Transverse colon (tissue), 4 donors: ENCODE data around the gene SMIM11. TPM values are rescaled to one million over a fixed set of nuclear protein-coding genes. Genes with fewer than 3 reads are reported as not detected.

Experiments used
- DNase-seq: peaks from one replicate; pipeline ENCODE4 v3.0.0-alpha.2; 2019
- H3K27ac ChIP-seq, 4 donors: fragments of 200-600 bp; sonication (generic); 2 replicates each; pipeline ENCODE4 v1.5.1; 2016 to 2018; ENCODE audit warnings: inconsistent platforms in 4 of 4
- H3K27me3 ChIP-seq: fragments of 200-600 bp; sonication (generic); 2 replicates; pipeline ENCODE4 v1.5.1; 2017; ENCODE audit warnings: inconsistent platforms
- H3K36me3 ChIP-seq, 4 donors: fragments of 200-600 bp; sonication (generic); 2 replicates each; pipeline ENCODE4 v1.5.1; 2017 to 2019; ENCODE audit warnings: inconsistent platforms in 4 of 4
- H3K4me1 ChIP-seq, 4 donors: fragments of 200-600 bp; sonication (generic); 2 replicates each; pipeline ENCODE4 v1.5.1; 2017 to 2020; ENCODE audit warnings: inconsistent platforms in 4 of 4
- H3K4me3 ChIP-seq, 4 donors: fragments of 200-600 bp; sonication (generic); 1 replicate in 1 of 4; 2 replicates in 3 of 4; pipeline versions ENCODE4 v1.5.1 to v1.6.1; 2017 to 2019; ENCODE audit warnings: inconsistent platforms in 4 of 4
- H3K9me3 ChIP-seq, 2 donors: fragments of 200-600 bp; sonication (generic); 2 replicates each; pipeline ENCODE4 v1.5.1; 2017 to 2019; ENCODE audit warnings: inconsistent platforms in 2 of 2
- EP300 ChIP-seq: sonication (generic); formaldehyde crosslinking; IDR thresholded peaks from one replicate; pipeline ENCODE4 v1.6.1; 2017; ENCODE audit warnings: antibody characterized with exemption, low read depth
- POLR2A ChIP-seq: fragments of 450-650 bp; IDR thresholded peaks from one replicate; pipeline ENCODE4 v1.6.1; 2016; ENCODE audit warnings: antibody characterized with exemption, mild to moderate bottlenecking, moderate library complexity
- POLR2AphosphoS5 ChIP-seq, 3 donors: sonication (generic); formaldehyde crosslinking; IDR thresholded peaks; one replicate each; pipeline ENCODE4 v1.6.1; 2016; ENCODE audit warnings: antibody characterized with exemption in 3 of 3
- WGBS, 2 donors: methylation state at CpG; one replicate each; pipeline ENCODE4 v1.1.5; 2018; ENCODE audit warnings: low coverage in 1 of 2; 5-methylcytosine and 5-hydroxymethylcytosine counted together
- in situ Hi-C, 4 donors: fragments of 200-750 bp; cut with MboI; loops; one replicate each; pipeline versions ENCODE4 v1.15.0 to v1.15.1; 2017; ENCODE audit warnings: low sequenced_read_pairs in 3 of 4, low pct_ligation_motif_present in 1 of 4, low pct_unique_long_range_greater_than_20kb in 1 of 4
- intact Hi-C: fragments of 100-400 bp; cut with DNase I; formaldehyde crosslinking; loops from one replicate; pipeline ENCODE4 v1.15.1; 2023; ENCODE audit warnings: low total_unique reads
- total RNA-seq, 4 donors: library from RNA; depleted of rRNA; stranded (reverse); fragments of >200 nt; gene quantifications; one replicate each; pipeline ENCODE4 v1.1.0, GENCODE V29; 2016
- TF ChIP-seq, protein P1 (sequence below), 5 experiments: fragments of 200-600 bp in 3 of 5; fragments of 450-650 bp in 2 of 5; sonication (generic) in 3 of 5; IDR thresholded peaks; 1 replicate in 2 of 5; 2 replicates in 3 of 5; pipeline ENCODE4 v1.5.1; 2016 to 2017; ENCODE audit warnings: antibody characterized with exemption in 5 of 5, inconsistent platforms in 3 of 5, mild to moderate bottlenecking in 2 of 5, moderate library complexity in 1 of 5

Gene SMIM11
- total RNA-seq, 4 donors from 2014 or later, result 2.2 to 11.7 (median 5.1) TPM

DNA sequence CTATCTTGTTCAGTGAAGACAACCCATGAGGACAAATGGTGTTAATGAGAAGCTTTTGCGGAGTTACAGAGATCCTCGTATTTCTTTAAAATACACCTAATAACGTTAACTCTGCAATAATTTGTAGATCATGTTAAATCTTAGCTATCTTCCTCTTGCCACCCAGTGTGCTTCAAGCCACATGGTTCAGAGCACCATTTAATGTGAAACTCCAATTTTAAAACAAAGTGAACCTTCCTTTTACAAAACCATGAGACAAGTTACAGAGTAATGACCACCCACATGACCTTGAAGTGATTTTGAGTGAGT lies 13.2 kb upstream of the SMIM11 start:
- Histone ChIP-seq H3K27me3 (peaks cover 10% of the 10 kb centered on the region), H3K36me3 (no peaks in the 10 kb centered on the region), H3K4me1 (peaks cover 0 to 4% (median 0%) of the 10 kb centered on the region in 4 donors), H3K9me3 (no peaks in the 10 kb centered on the region), H3K4me3 (no peak overlapping the region), H3K27ac (no peak overlapping the region)
- 27 to 45% methylated on average over 2 to 3 of the region's 3 CpGs for whole genome bisulfite sequencing, 2 donors
- no peak for DNase-seq
- in situ Hi-C loops, result no loop called here
- intact Hi-C loops, result no loop called here
- TF ChIP-seq POLR2AphosphoS5 (IDR thresholded peaks at IDR 0.05), result no peak
- TF ChIP-seq, protein P1, sequence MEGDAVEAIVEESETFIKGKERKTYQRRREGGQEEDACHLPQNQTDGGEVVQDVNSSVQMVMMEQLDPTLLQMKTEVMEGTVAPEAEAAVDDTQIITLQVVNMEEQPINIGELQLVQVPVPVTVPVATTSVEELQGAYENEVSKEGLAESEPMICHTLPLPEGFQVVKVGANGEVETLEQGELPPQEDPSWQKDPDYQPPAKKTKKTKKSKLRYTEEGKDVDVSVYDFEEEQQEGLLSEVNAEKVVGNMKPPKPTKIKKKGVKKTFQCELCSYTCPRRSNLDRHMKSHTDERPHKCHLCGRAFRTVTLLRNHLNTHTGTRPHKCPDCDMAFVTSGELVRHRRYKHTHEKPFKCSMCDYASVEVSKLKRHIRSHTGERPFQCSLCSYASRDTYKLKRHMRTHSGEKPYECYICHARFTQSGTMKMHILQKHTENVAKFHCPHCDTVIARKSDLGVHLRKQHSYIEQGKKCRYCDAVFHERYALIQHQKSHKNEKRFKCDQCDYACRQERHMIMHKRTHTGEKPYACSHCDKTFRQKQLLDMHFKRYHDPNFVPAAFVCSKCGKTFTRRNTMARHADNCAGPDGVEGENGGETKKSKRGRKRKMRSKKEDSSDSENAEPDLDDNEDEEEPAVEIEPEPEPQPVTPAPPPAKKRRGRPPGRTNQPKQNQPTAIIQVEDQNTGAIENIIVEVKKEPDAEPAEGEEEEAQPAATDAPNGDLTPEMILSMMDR (IDR thresholded peaks at IDR 0.05), result peak in 2 of 5 experiments; percentile 3 to 7
- no peak for TF ChIP-seq POLR2A
- no peak for TF ChIP-seq EP300

DNA sequence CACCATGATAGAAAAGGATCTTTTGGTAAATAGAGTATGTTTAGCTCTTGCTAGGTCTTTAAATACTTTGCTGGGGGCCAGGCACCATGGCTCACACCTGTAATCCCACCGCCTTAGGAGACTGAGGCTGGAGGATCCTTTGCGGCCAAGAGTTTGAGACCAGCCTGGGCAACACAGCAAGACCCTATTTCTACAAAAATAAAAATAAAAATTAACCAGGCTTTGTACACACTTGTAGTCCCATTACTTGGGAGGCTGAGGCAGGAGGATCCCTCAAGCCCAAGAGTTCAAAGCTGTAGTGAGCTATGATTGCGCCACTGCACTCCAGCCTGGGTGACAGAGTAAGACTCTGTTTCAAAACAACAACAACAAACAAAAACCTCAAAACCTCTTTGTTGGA lies 12.6 kb upstream of the SMIM11 start:
- H3K4me3 ChIP-seq, result no peak overlapping the region
- no peak overlapping the region for H3K27ac ChIP-seq
- peaks cover 10% of the 10 kb centered on the region for H3K27me3 ChIP-seq
- intact Hi-C loops, result no loop called here
- H3K9me3 ChIP-seq, result no peaks in the 10 kb centered on the region
- no peak for DNase-seq
- TF ChIP-seq POLR2A (no peak), EP300 (no peak), POLR2AphosphoS5 (IDR thresholded peaks at IDR 0.05) (no peak)
- TF ChIP-seq, protein P1 (IDR thresholded peaks at IDR 0.05), result no peak
- in situ Hi-C loops, result no loop called here
- H3K4me1 ChIP-seq, result peaks cover 0 to 4% (median 0%) of the 10 kb centered on the region in 4 donors
- WGBS, 2 donors, result 99 to 100% methylated on average over 1 to 3 of the region's 3 CpGs
- H3K36me3 ChIP-seq, result no peaks in the 10 kb centered on the region

DNA sequence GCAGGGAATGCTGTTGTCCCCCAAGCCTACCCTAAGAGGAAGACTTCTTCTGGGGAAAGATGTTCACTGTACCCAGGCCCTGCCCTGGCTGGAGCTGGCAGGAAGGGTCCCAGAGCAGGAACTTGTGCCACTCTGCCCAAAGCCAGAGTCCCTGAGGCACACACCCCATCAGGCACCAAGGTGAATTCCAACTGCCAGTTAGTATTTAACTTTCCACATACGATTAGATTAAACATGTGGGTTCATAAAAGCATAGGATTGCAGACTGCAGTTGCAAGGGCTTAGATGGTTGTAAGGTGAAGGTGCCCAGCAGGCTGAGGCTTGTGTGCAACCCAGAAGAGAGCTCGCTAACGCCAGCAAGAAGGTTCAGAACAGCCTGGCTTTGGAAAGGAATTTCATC lies 11.6 kb upstream of the SMIM11 start, which contains the start of gene KCNE2:
Gene KCNE2 (plus strand): TSS at position 274 of the 400 bp plus-strand sequence. CDS start 6,473 bp downstream, outside the sequence.
- Histone ChIP-seq H3K27ac (no peak within 1 kb of the TSS), H3K27me3 (peaks cover 10% of the 10 kb centered on the region), H3K4me3 (no peak within 1 kb of the TSS), H3K36me3 (no peaks in the 10 kb centered on the region), H3K4me1 (peaks cover 0 to 4% (median 0%) of the 10 kb centered on the region in 4 donors), H3K9me3 (no peaks in the 10 kb centered on the region)
- DNase-seq, result peak; percentile 12
- WGBS, 2 donors, result 64 to 65% methylated on average over 2 to 3 of the region's 3 CpGs
- TF ChIP-seq POLR2A (no peak), EP300 (no peak), POLR2AphosphoS5 (IDR thresholded peaks at IDR 0.05) (no peak)
- TF ChIP-seq, protein P1 (IDR thresholded peaks at IDR 0.05), result no peak
- in situ Hi-C loops (no loop called here), intact Hi-C loops (no loop called here)

DNA sequence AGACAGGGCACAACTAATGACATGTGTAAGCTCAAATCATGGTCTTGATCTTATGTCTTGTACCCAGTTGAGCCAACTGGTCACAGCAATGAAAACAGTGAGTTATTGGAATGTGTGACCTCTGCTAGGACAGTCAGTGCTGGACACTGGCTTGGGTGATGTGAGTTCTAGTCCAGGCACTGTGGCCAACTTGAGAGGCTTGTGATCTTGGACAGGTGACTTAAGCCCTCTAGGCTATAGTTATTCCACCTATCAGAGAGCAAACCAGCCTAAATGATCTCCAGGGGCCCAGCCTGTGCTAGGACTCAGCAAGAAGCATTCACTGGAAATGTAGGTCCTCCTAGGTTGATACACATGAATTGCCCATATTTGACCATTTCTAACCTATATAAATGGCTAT lies 10.4 kb upstream of the SMIM11 start:
- DNase-seq, result no peak
- in situ Hi-C loops, result no loop called here

More for the DNA sequence above, 10.4 kb upstream of the SMIM11 start:
- no peaks in the 10 kb centered on the region for H3K36me3 ChIP-seq
- TF ChIP-seq, protein P1 (IDR thresholded peaks at IDR 0.05), result no peak
- TF ChIP-seq POLR2AphosphoS5 (IDR thresholded peaks at IDR 0.05) (no peak), POLR2A (no peak), EP300 (no peak)
- peaks cover 0 to 4% (median 0%) of the 10 kb centered on the region in 4 donors for H3K4me1 ChIP-seq
- no peak overlapping the region for H3K4me3 ChIP-seq
- H3K9me3 ChIP-seq, result no peaks in the 10 kb centered on the region
- peaks cover 6% of the 10 kb centered on the region for H3K27me3 ChIP-seq
- intact Hi-C loops, result no loop called here
- no peak overlapping the region for H3K27ac ChIP-seq
